ENCODE results near the gene PRSS35.
A peak's percentile ranks its signal among the peaks of the same experiment; 100 is the strongest.
"Not testable (repeated sequence)": the region's sequence is repeated elsewhere in the genome, so short reads cannot be mapped to it uniquely, and the experiment has no call there.

The PRSS35 gene

GRCh38 chr6:83511901-83512681 lies at the start of gene PRSS35:
Gene PRSS35 (plus strand): TSS chr6:83512534. CDS start chr6:83523442, 10,908 bp downstream.
- DNase-seq (ENCODE audit: low read depth in 2 of 2): peak in 1 of 2 donors; percentile 1

GRCh38 chr6:83463886-83464285 lies 48.4 kb upstream of the PRSS35 start:
- DNase-seq (ENCODE audit: low read depth in 2 of 2): no peak

- no peak for DNase-seq (ENCODE audit: low read depth in 2 of 2)
Measured at GRCh38 chr6:83464381-83465140, 47.8 kb upstream of the PRSS35 start.

GRCh38 chr6:83466328-83466727 lies 46.0 kb upstream of the PRSS35 start:
- no peak for DNase-seq (ENCODE audit: low read depth in 2 of 2)

- DNase-seq (ENCODE audit: low read depth in 2 of 2): no peak
Measured at GRCh38 chr6:83467620-83468036, 44.7 kb upstream of the PRSS35 start.

- DNase-seq (ENCODE audit: low read depth in 2 of 2): no peak
Measured at GRCh38 chr6:83470001-83470400, 42.3 kb upstream of the PRSS35 start.

- no peak for DNase-seq (ENCODE audit: low read depth in 2 of 2)
Measured at GRCh38 chr6:83470587-83470986, 41.7 kb upstream of the PRSS35 start.

GRCh38 chr6:83472767-83473166 lies 39.6 kb upstream of the PRSS35 start:
- no peak for DNase-seq (ENCODE audit: low read depth in 2 of 2)

- no peak for DNase-seq (ENCODE audit: low read depth in 2 of 2)
Measured at GRCh38 chr6:83474309-83474708, 38.0 kb upstream of the PRSS35 start.

GRCh38 chr6:83476971-83477370 lies 35.4 kb upstream of the PRSS35 start:
- no peak for DNase-seq (ENCODE audit: low read depth in 2 of 2)

- no peak for DNase-seq (ENCODE audit: low read depth in 2 of 2)
Measured at GRCh38 chr6:83479389-83479788, 32.9 kb upstream of the PRSS35 start.

- DNase-seq (ENCODE audit: low read depth in 2 of 2): no peak
Measured at GRCh38 chr6:83480470-83480869, 31.9 kb upstream of the PRSS35 start.

- DNase-seq (ENCODE audit: low read depth in 2 of 2): not testable (repeated sequence)
Measured at GRCh38 chr6:83481938-83482337, 30.4 kb upstream of the PRSS35 start.

GRCh38 chr6:83488448-83488847 lies 23.9 kb upstream of the PRSS35 start:
- no peak for DNase-seq (ENCODE audit: low read depth in 2 of 2)

GRCh38 chr6:83488861-83489260 lies 23.5 kb upstream of the PRSS35 start:
- DNase-seq (ENCODE audit: low read depth in 2 of 2): no peak

- no peak for DNase-seq (ENCODE audit: low read depth in 2 of 2)
Measured at GRCh38 chr6:83490217-83490807, 22.0 kb upstream of the PRSS35 start.

- DNase-seq (ENCODE audit: low read depth in 2 of 2): no peak
Measured at GRCh38 chr6:83505356-83505755, 7.0 kb upstream of the PRSS35 start.

- DNase-seq (ENCODE audit: low read depth in 2 of 2): no peak
Measured at GRCh38 chr6:83509441-83509840, 2.9 kb upstream of the PRSS35 start.

GRCh38 chr6:83510791-83511190 lies 1.5 kb upstream of the PRSS35 start:
- no peak for DNase-seq (ENCODE audit: low read depth in 2 of 2)

GRCh38 chr6:83511266-83511665 lies 1.1 kb upstream of the PRSS35 start:
- DNase-seq (ENCODE audit: low read depth in 2 of 2): no peak

GRCh38 chr6:83514466-83514865 lies 2.1 kb downstream of the PRSS35 start:
- DNase-seq (ENCODE audit: low read depth in 2 of 2): no peak

GRCh38 chr6:83514866-83515466 lies 2.6 kb downstream of the PRSS35 start:
- DNase-seq (ENCODE audit: low read depth in 2 of 2): no peak

Measured in stimulated activated CD4-positive, alpha-beta T cell treated with anti-CD3 and anti-CD28 coated beads, Interleukin-4, amount 100 ng/mL, for 48 hours (primary cell).